NOMO-1 treated with DMSO at 0.1 percent for 48 hours (cell line): ENCODE measurements around the gene EXOC3L1.

Experiments used
- DNase-seq: peaks from one replicate; lab custom pipeline; 2025; ENCODE audit not compliant: unreplicated experiment; lab: John Stamatoyannopoulos, UW

The EXOC3L1 gene, protein sequence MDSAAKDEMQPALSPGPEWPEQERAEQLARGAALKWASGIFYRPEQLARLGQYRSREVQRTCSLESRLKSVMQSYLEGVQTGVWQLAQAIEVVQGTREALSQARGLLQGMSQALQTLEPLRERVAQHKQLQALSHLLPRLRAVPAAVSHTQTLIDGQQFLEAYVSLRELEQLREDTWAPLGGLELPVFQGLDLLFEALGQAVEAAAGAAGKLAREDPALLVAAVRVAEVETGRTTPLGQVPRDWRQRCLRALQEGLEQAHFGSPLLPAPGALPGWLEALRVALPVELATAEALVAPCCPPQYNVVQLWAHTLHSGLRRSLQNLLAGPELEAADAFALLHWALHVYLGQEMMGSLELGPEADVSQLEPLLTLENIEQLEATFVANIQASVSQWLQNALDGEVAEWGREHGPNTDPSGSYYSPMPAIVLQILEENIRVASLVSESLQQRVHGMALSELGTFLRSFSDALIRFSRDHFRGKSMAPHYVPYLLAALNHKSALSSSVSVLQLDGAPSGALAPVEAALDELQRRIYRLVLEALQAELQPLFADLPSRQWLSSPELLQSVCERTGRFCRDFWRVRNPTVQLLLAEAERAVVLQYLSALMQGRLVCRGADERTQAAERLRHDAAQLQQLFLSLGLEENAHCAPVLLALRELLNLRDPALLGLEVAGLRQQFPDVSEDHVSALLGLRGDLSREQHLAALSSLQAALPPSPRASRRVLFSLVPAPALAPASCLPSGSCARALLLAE

DNA sequence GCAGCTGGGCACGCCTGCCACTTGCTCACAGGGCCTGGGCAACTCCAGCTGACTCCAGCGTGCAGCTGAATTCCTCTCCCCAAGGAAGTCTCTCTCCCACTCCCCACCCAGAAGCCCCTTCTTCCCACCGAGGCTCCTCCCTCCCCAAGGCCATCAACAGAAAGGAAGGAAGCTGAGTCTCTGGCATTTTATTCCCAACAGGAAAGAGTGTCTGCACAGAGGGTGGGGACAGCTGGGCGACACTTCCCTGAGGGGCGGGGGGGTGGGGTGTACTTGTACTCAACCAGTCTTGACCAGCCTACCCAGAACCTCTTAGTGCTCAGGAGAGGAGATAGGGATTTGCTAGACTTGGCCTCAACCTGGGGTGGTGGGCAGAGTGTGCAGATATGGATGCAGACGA lies at the start of gene EXOC3L1:
EXOC3L1 (minus strand) TSS at position 96 of the 400 bp plus-strand sequence. CDS start 460 bp downstream, outside the sequence.
- DNase-seq = no peak

DNA sequence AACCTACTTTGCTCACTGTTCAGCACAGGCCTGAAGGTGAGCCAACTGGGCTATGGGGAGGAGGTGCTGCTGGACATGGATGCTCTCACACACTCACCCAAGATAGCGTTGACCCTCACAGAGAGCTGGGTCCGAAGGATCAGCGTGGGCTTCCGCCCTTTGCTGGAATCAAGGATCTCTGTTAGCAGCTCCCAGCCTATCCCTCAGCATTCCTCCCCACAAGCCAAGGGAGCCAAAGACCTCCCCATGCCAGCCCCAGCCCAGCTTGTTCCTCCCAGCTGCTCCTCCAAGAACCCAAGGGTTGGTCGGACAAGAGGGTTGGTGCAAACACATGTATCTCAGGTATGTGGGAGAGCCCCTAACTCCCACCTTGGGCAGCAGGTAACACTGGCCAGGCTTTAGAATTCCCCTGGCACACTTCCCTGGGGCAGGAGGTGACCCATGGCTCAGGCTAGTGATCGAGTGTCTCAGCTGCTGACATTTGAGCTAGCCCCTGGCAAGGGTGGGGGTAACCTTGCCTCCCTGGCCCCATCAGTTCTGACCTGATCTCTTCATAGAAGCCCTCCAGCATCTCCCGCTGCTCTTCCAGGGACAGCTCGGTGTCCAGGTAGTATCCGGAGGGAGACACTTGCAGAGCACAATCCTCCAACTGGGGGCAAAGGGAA lies 49.0 kb upstream of the EXOC3L1 start:
- DNase-seq = no peak

DNA sequence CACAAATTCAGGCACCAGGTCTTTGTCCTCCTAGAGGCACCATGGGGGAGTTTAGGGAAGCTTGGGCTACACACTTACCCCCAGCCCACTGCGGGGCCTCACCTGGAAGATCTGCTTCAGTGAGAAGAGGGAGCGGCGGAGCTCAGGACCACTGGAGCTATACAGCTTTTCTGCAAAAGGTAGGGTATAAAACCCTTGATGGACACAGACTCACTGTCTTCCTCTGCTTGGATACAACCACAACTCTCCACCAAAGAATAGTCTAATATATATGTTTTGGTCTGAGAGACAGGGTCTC lies 48.3 kb upstream of the EXOC3L1 start:
- no peak for DNase-seq

DNA sequence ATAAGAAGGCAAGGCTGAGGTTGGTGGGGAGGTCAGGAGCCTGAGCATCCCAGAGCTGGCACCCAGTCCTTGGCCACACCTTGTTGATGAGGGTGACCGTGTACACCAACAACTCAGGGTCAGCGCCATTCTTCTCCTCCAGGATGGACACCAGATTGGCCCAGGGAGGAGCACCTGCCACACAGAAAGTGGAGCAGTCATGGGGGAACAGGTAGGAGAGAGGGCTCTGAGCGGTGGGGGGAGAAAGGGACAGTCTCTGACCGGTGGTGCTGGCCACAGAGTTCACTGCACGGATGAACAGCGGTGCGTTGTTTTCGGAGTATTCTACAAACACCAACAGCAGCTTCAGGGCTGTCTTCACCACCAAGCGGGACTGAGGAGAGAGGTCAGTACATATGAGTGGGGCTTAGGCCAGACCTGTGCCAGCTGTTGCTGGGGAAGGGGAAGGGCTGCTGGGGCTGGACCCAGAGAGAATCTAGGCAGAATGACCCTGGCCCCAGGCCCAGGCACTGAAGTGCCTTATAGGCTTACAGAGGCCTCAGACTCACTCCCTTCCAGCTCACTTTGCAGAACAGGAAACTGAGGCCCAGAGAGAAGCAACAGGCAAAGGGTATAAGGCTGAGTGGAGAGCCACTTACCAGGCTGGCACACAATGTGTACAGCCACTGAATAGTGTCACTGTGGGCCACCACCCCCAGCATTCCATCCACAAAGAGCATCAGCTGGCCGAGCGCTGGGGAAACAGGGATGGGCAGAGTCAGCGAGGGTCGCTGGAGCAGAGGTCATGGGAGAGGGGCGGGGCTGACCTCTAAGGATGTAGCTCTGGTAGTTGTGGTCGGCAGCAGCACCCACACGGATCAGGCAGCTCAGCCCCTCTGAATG lies 47.7 kb upstream of the EXOC3L1 start:
- DNase-seq = no peak

DNA sequence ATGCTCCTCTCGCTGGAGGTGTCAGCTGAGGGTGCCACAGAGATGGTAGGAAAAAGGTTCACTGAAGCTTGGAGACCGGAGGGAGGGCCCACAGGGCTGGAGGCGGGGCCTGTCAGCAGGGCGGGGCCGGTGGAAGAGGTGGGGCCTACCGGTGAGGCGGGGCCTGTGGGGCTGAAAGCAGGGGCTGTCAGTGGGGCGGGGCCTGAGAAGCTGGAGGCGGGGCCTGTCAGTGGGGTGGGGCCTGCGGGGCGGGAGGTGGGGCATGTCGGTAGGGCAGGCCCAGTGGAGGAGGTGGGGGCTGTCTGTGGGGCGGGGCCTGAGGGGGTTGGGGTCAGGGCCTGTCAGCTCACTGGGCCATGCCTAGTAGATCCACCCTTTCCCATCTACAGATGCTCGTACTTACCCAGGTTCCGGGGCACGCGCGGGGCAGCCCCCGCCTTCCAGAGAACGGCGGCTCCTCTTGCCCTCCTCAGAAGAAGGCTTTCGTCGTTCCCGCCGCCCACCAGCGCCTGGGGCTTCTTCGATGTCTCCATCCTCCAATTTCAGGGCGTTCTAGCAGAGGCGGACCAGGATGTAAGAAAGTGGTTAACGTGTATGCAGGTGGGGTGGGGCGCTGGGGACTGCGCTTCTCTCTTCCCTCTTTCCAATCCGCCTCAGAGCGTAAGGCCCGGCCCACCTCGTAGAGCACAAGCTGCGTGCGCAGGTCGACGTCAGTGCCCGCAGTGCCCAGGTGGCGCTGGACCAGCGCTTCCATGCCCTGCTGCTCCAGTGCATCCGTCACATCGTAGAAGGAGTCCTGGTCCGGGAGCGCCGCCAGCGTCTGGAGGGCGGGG lies 46.8 kb upstream of the EXOC3L1 start:
- peak; percentile 34 for DNase-seq

DNA sequence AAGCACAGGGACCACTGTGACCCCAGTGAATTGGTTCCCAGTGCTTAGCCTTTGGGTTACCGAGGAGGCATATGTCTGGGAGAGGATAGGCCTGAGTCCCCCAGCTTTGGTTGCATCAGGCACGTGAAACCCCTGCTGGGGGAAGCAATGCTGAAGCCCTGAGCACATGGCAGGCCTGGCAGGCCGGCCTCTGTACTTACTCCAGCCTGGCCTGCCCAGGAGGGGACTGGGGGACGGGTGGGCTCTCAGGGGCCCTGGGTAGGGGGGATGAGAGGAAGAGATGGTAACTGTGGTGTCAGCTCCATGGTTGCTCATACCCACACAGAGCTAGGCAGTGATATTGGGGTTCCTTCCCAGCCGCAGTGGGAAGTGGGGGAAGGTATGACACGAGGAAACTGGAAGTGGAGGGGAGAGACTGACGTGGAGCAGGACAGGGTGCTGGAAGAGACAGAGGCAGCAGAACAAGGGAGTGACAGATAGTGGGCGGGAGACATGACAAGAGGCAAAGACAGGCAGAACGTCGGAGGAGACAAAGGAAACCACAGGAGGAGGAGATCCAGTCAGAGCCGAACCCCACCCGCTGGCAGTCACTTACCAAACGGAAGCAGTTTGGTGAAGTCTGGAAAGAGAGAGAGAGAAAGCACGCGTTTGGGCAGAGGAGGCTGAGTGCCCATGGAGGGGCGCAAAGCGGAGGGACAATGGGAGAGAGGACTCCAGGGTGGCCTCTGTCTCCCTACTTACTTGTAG lies 46.1 kb upstream of the EXOC3L1 start:
- no peak for DNase-seq

DNA sequence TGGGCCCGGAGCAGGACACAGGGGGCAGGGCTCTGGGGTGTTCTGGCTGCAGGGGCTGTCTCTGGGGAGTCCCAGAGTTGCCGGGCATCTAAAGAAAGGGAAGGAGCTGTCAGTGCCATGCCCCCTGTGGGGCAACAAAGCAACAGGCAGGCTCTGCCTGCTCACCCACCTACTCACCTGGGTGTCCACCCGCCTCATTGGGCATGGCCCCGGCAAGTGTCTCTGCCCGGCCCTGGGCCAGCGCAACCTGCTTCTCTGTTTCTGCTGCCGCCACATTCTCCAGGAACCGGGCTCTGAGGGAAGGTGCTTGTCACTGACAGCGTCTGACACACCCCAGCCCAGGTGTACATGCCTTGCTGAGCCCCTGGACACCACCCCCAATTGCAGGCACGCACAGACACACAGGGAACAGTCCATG lies 44.3 kb upstream of the EXOC3L1 start:
- DNase-seq = no peak

DNA sequence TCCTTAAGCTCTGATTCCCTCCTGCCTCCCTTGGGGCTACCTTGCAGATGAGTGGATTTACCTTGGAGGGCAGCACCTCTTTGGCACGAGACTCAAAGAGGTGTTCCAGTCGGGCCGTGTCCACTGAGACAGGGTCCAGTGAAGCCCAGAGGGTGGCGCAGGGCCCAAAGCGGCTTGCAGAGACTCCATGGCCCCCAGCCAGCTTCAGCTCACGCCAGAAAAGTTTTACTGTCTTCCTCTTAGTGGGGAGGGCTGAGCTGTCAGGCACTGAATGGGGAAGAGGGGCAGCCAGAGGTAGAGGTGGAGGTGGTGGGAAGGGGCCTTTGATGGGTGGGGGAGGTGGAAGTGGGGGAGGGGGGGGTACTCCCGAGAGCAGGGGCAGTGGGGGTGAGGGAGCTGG lies 43.7 kb upstream of the EXOC3L1 start:
- DNase-seq = no peak

DNA sequence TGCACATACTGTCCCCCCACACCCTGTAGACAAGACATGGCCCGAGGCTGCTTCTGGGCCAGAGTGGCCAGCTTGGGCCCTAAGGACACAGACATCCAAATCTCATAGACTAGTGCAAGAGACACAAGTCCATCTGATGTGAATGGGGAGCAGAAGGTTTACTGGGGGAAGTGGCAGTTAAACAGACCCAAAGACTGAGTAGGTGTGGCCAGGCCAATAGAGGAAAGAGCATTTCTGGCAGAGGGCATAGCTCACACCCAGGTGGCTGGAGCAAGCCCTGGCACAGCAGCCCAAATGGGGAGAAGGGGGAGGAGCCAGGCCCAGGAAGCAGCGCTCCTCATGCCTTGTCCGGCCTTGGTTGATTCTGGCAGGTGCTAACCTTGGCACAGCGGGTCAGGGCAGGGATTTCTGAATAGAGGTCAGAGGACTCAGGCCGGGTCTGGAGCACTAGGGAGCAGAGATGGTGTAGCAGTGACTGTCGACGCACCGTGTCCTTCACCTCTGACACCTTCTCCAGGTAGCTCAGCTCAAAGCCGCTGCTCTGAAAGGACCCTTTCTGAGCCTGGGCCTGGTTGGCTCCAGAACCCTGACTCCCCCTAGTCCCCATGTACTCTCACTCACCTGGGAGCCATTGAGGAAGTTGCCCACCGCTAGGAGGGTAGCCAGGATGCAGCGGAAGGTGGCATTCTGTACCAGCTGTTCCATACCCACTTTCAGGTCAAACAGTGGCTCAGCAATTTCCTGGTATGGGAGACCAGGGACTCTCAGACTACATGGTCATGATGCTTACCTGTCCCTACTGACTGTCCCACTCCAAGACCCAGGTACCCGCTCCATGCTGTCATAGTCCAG lies 41.1 kb upstream of the EXOC3L1 start:
- DNase-seq = no peak

DNA sequence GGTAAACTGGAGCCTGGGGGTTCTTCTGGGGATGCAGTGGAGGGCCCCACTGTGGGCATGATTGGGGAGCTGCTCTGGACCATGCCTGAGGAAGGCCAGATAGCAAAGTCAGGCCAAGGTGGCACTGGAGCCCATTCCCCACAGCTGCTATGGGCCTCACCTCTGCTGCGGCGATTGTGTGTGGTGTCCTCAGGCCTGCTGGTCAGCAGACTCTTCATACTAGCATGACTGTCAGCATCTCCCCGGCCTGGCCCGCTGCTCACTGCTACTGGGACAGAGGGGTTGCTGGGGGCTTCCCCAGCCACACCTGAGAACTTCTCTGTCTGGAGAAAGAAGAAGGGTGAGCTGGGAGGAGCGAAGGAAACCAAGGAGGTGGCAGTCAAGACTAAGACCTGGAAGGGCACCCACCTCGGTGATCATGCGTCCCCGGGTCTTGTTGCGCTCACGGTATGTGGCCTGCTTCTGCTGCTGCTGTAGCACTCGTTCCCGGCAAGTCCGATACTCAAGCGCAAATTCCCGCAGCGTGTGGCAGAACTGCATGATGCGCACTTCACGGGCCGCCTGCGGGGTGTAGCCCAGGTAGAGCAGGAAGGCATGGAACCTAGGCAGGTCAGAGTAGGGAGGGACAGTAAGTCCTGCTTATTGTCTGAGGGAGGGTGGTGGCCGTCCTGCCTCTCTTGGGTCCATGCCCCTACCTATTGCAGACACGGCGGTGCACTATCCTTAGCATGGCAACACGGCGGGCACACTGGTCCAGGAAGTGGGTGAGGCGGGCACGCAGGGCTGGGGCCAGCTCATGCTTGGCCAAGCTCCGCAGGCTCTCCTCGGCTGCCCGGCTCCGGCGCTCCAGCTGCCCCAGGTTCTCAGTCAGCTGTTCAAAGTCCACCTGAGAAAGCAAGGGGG lies 40.2 kb upstream of the EXOC3L1 start:
- DNase-seq = no peak

DNA sequence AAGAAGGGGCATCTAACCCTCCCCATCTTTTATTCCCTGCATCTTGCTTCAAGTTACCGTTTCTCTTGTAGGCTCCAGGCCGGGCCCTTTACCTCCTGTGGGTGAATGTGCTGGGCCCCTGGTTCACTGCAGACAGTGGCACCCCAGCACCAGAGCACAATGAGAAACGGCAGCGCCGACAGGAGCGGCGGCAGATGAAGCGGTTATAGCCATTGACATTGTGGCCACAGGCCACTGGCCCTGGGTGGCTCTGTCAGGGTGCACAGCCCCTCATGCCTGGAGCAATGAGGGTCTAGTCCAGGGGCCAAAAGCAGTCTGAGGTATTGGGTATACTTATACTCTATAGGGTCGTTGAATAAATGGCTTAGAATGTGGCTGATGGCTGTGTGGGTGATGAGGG lies 39.0 kb upstream of the EXOC3L1 start:
- no peak for DNase-seq

DNA sequence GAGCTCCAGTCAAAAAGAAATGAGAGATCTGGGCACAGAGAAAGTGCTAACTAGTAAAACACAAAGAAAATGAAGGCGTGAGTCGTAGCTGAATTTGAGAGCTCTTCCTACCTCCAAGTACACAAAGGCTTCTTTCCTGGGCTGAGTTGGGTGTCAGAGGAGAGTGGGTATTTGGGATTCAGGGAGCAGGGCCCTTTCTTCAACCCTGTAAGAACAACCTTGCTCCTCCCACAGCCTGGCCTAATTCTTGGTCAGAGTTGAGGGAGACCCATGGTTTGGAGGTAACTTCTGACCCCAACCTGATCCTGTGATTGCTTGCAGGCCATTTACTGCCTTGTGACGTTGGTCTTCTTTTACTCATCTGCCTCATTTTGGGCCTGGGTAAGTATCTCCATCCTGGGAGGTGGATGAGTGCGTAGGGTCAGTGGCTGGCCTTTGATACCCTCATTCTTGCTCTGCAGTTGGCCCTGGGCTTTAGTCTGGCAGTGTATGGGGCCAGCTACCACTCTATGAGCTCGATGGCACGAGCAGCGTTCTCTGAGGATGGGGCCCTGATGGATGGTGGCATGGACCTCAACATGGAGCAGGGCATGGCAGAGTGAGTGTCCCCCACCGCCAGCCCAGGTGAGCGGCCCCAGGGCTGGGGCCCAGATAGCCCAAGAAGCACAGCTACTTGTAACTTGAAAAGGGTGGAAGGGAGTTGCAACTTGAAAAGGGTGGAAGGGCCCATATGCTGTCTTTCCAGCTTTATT lies 38.3 kb upstream of the EXOC3L1 start:
- DNase-seq = no peak

DNA sequence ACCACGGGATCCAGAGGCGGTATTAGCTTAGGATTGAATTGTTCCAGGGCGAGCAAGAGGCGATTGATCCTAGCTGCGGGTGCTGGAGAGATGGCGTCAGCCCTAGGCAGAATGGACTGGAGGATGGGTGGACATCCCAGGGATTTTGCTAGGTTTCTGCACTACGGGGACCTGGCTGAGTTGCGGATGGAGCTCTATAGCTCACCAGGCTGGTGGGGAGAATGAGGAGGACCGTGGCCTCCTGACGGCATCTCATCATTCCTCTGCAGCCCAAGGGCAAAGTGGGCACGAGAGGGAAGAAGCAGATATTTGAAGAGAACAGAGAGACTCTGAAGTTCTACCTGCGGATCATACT lies 37.6 kb upstream of the EXOC3L1 start:
- DNase-seq = no peak

DNA sequence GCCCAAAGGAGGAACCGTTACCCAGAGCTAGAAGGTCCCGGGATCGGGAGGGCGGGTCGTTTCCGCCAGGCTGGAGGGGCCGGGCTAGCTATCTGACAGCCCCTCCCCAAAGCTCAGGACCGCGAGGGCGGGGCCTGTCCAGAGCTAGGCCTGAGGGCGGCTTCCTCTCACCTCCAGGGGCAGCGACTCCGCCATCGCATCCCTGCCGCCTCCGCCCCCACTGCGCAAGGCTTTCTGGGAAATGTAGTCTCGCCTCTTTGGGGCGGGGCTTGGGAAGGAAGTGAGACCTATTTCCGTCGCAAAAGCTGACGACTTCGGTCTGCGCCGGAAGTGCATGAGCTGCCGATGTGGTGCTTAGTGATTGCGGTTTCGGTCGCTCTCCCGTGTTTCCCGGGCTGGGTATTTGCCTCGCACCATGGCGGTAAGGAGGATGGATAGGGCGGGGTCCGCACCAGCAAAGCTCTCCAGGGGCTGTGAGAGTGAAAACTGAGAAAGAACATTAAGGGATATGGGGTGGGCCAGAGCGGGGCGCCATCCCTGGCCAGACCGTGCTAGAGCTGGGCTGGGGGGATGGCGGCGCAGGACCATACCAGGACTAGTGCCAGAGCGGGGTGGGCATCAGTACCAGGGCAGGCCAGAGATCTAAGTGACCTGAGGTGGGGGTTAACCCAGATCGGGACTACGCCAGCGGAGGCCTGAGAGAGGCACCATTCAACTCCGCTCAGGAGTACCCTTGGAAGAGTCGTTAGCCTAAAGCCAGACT lies 37.0 kb upstream of the EXOC3L1 start, which contains the start of gene TMEM208:
TMEM208 (plus strand) TSS at position 327 of the 763 bp plus-strand sequence; CDS start at position 416, 89 bp downstream.
- peak; percentile 97 for DNase-seq

DNA sequence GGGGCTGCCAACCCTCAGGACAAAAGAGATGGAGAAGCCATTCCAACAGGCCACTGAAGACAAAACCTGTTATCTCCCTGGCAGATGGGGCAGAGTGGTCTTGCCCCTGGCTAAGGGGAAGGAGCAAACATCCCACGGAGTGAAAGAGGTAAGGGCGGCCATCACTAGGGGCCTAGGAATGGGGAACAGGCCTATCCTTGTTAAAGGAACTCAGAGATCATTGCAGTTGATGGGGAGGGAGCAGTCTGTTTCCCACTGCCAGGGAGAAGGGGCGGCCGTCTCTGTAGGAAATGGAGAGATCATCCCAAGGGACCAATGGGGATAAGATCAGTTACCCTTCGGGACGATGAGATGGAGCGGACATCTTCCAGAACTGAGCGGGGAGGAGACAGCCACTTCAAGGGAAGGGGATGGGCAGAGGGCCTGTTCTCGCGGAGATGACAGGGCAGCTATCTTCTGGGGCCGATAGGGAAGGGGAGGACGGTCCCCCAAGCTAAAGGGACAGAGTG lies 36.4 kb upstream of the EXOC3L1 start:
- no peak for DNase-seq

DNA sequence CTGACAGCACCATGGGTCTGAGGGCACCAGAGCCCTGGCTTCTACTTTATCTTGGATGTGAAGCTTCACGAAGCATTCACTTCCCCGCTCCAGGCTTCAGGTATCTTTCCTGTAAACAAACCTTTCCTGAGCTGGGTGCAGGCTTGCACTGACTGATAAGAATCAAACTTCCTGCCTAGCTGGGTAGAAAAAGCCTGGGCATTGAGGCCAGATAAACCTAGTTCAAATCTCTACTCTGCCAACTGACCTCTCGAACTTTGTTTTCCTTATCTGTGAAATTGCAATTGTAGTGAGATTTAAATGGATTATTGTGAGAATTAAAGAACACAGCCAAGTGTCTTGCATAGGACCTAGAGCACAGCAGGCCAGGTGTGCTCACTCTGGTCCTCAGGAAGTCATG lies 34.1 kb upstream of the EXOC3L1 start:
- no peak for DNase-seq
